Body of pancreas (tissue), 4 donors: Measurements from ENCODE around the gene KCNQ1OT1.

Experiments
- CTCF ChIP-seq, 7 experiments: fragments of 450-650 bp in 4 of 7; fragments of 200-600 bp in 3 of 7; sonication (generic) in 3 of 7; IDR thresholded peaks; one replicate each; pipeline ENCODE4 v1.5.1; 2016 to 2019; ENCODE audit warnings: antibody characterized with exemption in 7 of 7
- POLR2A ChIP-seq, 3 donors: fragments of 450-650 bp; IDR thresholded peaks; one replicate each; pipeline ENCODE4 v1.6.1; 2016; ENCODE audit warnings: antibody characterized with exemption in 3 of 3, mild to moderate bottlenecking in 2 of 3

- TF ChIP-seq CTCF (IDR thresholded peaks at IDR 0.05), result no peak
- no peak for TF ChIP-seq POLR2A (IDR thresholded peaks at IDR 0.05)
Observed at GRCh38 chr11:2748061-2748813, 48.4 kb upstream of the KCNQ1OT1 start.
